AG04449 (cell line): ENCODE results near the gene AQP11.
A peak's percentile ranks its signal among the peaks of the same experiment; 100 is the strongest.

ENCODE experiments used
- CTCF ChIA-PET: fragments of 350-600 bp; formaldehyde crosslinking; extraction: SDS; loops from one replicate; lab custom pipeline; 2021; ENCODE audit warnings: antibody characterized with exemption; lab: Yijun Ruan, JAX
- POLR2A ChIA-PET: fragments of 400-600, 350-600 bp; formaldehyde crosslinking; extraction: SDS; loops from one replicate; lab custom pipeline; 2020; ENCODE audit warnings: antibody characterized with exemption, inconsistent platforms; lab: Yijun Ruan, JAX
- DNase-seq: peaks from one replicate; pipeline ENCODE4 v3.0.0-alpha.2; 2010; ENCODE audit warnings: low read depth, low spot score
- H3K4me3 ChIP-seq: 2 replicates; pipeline ENCODE4 v1.5.1; 2011; ENCODE audit warnings: low read depth, mild to moderate bottlenecking, control low read depth, low read length
- CTCF ChIP-seq: IDR thresholded peaks from one replicate; pipeline ENCODE4 v1.5.1; 2011; ENCODE audit warnings: mild to moderate bottlenecking, moderate library complexity, low read length, control low read depth, inconsistent platforms; ENCODE audit not compliant: insufficient read depth; ENCODE audit errors: missing control alignments

Gene AQP11

GRCh38 chr11:77589181-77589520, 602 bp upstream of the AQP11 start:
- no peak for DNase-seq

GRCh38 chr11:77590194-77590782, 535 bp downstream of the AQP11 start:
- no peak for DNase-seq

More at GRCh38 chr11:77589181-77589520, 602 bp upstream of the AQP11 start:
- TF ChIP-seq CTCF: no peak
- ChIA-PET CTCF (no interaction called here), POLR2A (interaction anchor here (0.9 to 1.2 kb wide), 2 partner anchors 13 to 35 kb away, joined by 3 to 7 read pairs; no protein-coding TSS in a partner anchor)
- peak overlapping the region; percentile 69 for H3K4me3 ChIP-seq

GRCh38 chr11:77592727-77593126, 3.0 kb downstream of the AQP11 start:
- POLR2A ChIA-PET: no interaction called here
- TF ChIP-seq CTCF: no peak
- no peak overlapping the region for H3K4me3 ChIP-seq
- CTCF ChIA-PET: interaction anchor here (1.4 to 2.1 kb wide), 2 partner anchors 9 to 27 kb away, joined by 5 to 7 read pairs; no protein-coding TSS in a partner anchor
- no peak for DNase-seq

More at GRCh38 chr11:77590194-77590782, 535 bp downstream of the AQP11 start:
- CTCF ChIA-PET: interaction anchor here (1.1 kb wide), 1 partner anchor 29 kb away, joined by 3 read pairs; no protein-coding TSS in a partner anchor
- POLR2A ChIA-PET: interaction anchor here (1.0 to 1.2 kb wide), 2 partner anchors 12 to 37 kb away, joined by 3 to 4 read pairs; no protein-coding TSS in a partner anchor
- TF ChIP-seq CTCF: no peak
- peak overlapping the region; percentile 69 for H3K4me3 ChIP-seq

- CTCF ChIA-PET: interaction anchor here (2.1 kb wide), 1 partner anchor 8 kb away, joined by 7 read pairs; no protein-coding TSS in a partner anchor
- POLR2A ChIA-PET: no interaction called here
- H3K4me3 ChIP-seq: no peak overlapping the region
- no peak for TF ChIP-seq CTCF
- DNase-seq: no peak
Observed at GRCh38 chr11:77593883-77594282, 4.1 kb downstream of the AQP11 start.

- H3K4me3 ChIP-seq: no peak overlapping the region
- TF ChIP-seq CTCF: no peak
- peak; percentile 46 for DNase-seq
- POLR2A ChIA-PET: no interaction called here
- CTCF ChIA-PET: interaction anchor here (1.4 kb wide), 1 partner anchor 48 kb away, joined by 3 read pairs; no protein-coding TSS in a partner anchor
Observed at GRCh38 chr11:77596626-77597025, 6.9 kb downstream of the AQP11 start.

- no peak overlapping the region for H3K4me3 ChIP-seq
- DNase-seq: no peak
- no peak for TF ChIP-seq CTCF
- ChIA-PET POLR2A (interaction anchor here (1.0 kb wide), 1 partner anchor 311 kb away, joined by 3 read pairs; no protein-coding TSS in a partner anchor), CTCF (interaction anchor here (0.8 to 2.2 kb wide), 3 partner anchors 21 to 471 kb away, joined by 3 to 6 read pairs (median 6); no protein-coding TSS in a partner anchor)
Observed at GRCh38 chr11:77598195-77598594, 8.4 kb downstream of the AQP11 start.
